ENCODE data around the gene ZNF471. TPM values are rescaled to one million over a fixed set of nuclear protein-coding genes. Genes with fewer than 3 reads are reported as not detected.

ZNF471 gene
- total and polyA plus RNA-seq, 10 donors, result 0.97 to 9.0 (median 3.1) TPM

DNA sequence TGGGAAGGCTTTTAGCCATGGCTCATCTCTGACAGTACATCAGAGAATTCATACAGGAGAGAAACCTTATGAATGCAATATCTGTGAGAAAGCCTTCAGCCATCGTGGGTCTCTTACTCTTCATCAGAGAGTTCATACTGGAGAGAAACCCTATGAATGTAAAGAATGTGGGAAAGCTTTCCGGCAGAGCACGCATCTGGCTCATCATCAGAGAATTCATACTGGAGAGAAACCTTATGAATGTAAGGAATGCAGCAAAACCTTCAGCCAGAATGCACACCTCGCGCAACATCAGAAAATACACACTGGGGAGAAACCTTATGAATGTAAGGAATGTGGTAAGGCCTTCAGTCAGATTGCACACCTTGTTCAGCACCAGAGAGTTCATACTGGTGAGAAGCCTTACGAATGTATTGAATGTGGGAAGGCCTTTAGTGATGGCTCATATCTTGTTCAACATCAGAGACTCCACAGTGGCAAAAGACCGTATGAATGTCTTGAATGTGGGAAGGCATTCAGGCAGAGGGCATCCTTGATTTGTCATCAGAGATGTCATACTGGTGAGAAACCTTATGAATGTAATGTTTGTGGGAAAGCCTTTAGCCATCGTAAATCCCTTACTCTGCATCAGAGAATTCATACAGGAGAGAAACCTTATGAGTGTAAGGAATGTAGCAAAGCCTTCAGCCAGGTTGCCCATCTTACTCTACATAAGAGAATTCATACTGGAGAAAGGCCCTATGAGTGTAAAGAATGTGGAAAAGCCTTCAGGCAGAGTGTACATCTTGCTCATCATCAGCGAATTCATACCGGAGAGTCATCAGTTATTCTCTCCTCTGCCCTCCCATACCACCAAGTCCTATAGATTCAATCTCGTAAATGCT, 70.3 kb downstream of the ZNF471 start:
- no peak overlapping the region for H3K27ac ChIP-seq
- intact Hi-C loops (cut with DNase I; ENCODE audit: low total_unique reads), result no loop called here
- no peak for DNase-seq
- H3K9me3 ChIP-seq, result peaks cover 81 to 100% (median 100%) of the 10 kb centered on the region in 8 donors
- WGBS, 5 donors, result 96 to 98% (median 97%) methylated on average over 11 of the region's 11 CpGs
- TF ChIP-seq CTCF (IDR thresholded peaks at IDR 0.05 in 8 of 11, conservative IDR thresholded peaks at IDR 0.05 in 3 of 11) (no peak), POLR2A (IDR thresholded peaks at IDR 0.05) (no peak)
- H3K4me1 ChIP-seq, result no peaks in the 10 kb centered on the region
- H3K36me3 ChIP-seq, result peaks cover 21 to 66% (median 43%) of the 10 kb centered on the region in 6 donors
- no peak overlapping the region for H3K4me3 ChIP-seq
- H3K27me3 ChIP-seq (replicated peaks in 1 of 7), result no peaks in the 10 kb centered on the region

Other genes with a start within 250 kb of the ZNF471 start
- gene EDDM13, start 235.1 kb upstream of the ZNF471 start, total RNA-seq, result not detected
- 1 to 10 TPM in 2 of 3 donors, under 1 TPM in 1; 0.71 to 1.2 (median 1.1) TPM for gene EDDM13, start 235.1 kb upstream of the ZNF471 start, polyA plus RNA-seq
- gene ZSCAN5A, start 193.0 kb upstream of the ZNF471 start, total RNA-seq, result 10 to 100 TPM in 4 of 7 donors, 1 to 10 TPM in 3; 5.6 to 18.7 (median 11.4) TPM
- gene ZSCAN5A, start 193.0 kb upstream of the ZNF471 start, polyA plus RNA-seq, result 1 to 10 TPM; 3.4 to 4.9 (median 4.4) TPM
- gene ZNF582, start 114.3 kb upstream of the ZNF471 start, total RNA-seq, result 1 to 10 TPM; 3.3 to 8.1 (median 5.4) TPM
- gene ZNF582, start 114.3 kb upstream of the ZNF471 start, polyA plus RNA-seq, result 1 to 10 TPM; 2.7 to 5.2 (median 4.5) TPM
- 10 to 100 TPM in 2 of 7 donors, 1 to 10 TPM in 5; 4.4 to 10.6 (median 8.3) TPM for gene ZNF583, start 103.5 kb upstream of the ZNF471 start, total RNA-seq
- 1 to 10 TPM in 2 of 3 donors, under 1 TPM in 1; 0.93 to 2.7 (median 1.3) TPM for gene ZNF583, start 103.5 kb upstream of the ZNF471 start, polyA plus RNA-seq
- gene ZNF667, start 30.5 kb upstream of the ZNF471 start, total RNA-seq, result 1 to 10 TPM; 2.2 to 6.6 (median 3.3) TPM
- gene ZNF667, start 30.5 kb upstream of the ZNF471 start, polyA plus RNA-seq, result 1 to 10 TPM; 1.4 to 2.6 (median 1.9) TPM
- 1 to 10 TPM; 4.7 to 8.1 (median 5.5) TPM for gene ZFP28, start 31.1 kb downstream of the ZNF471 start, total RNA-seq
- 1 to 10 TPM; 2.0 to 2.7 (median 2.6) TPM for gene ZFP28, start 31.1 kb downstream of the ZNF471 start, polyA plus RNA-seq
- 1 to 10 TPM; 2.6 to 6.1 (median 3.9) TPM for gene ZNF470, start 59.6 kb downstream of the ZNF471 start, total RNA-seq
- 1 to 10 TPM; 2.5 to 3.7 (median 2.7) TPM for gene ZNF470, start 59.6 kb downstream of the ZNF471 start, polyA plus RNA-seq
- gene ZNF71, start 87.4 kb downstream of the ZNF471 start, total RNA-seq, result 1 to 10 TPM; 5.8 to 9.8 (median 7.2) TPM
- 1 to 10 TPM; 2.0 to 3.9 (median 2.8) TPM for gene ZNF71, start 87.4 kb downstream of the ZNF471 start, polyA plus RNA-seq
- gene SMIM17, start 135.3 kb downstream of the ZNF471 start, total RNA-seq, result under 1 TPM in 4 of 7 donors, not detected in 3; 0.27 to 0.67 (median 0.39) TPM
- not detected for gene SMIM17, start 135.3 kb downstream of the ZNF471 start, polyA plus RNA-seq
- gene ZNF835, start 163.9 kb downstream of the ZNF471 start, total RNA-seq, result 1 to 10 TPM; 3.0 to 6.8 (median 4.4) TPM
- gene ZNF835, start 163.9 kb downstream of the ZNF471 start, polyA plus RNA-seq, result 1 to 10 TPM in 2 of 3 donors, under 1 TPM in 1; 0.70 to 1.7 (median 1.2) TPM

Data from spleen (tissue), 11 donors.